HepG2 (cell line): ENCODE results near the gene GALNT10. TPM values are rescaled to one million over a fixed set of nuclear protein-coding genes. Genes with fewer than 3 reads are reported as not detected.

ENCODE experiments used
- JUN ChIP-seq: sonication (generic); formaldehyde crosslinking; IDR thresholded peaks from 2 replicates; pipeline ENCODE4 v1.4.0; 2020; ENCODE audit warnings: mild to moderate bottlenecking, missing genetic modification reagents
- KMT2B ChIP-seq: IDR thresholded peaks from 2 replicates; pipeline ENCODE4 v1.6.1; 2016; ENCODE audit warnings: missing genetic modification reagents, missing compliant biosample characterization
- PITX1 ChIP-seq: sonication (generic); formaldehyde crosslinking; IDR thresholded peaks from 2 replicates; pipeline ENCODE4 v1.5.1; 2020; ENCODE audit warnings: mild to moderate bottlenecking, missing genetic modification reagents
- SMARCC2 ChIP-seq: fragments of 450-650 bp; IDR thresholded peaks from 2 replicates; pipeline ENCODE4 v1.6.1; 2017; ENCODE audit warnings: antibody characterized with exemption, mild to moderate bottlenecking
- ZNF207 ChIP-seq: fragments of 450-650 bp; IDR thresholded peaks from 2 replicates; pipeline ENCODE4 v1.6.1; 2016; ENCODE audit warnings: antibody characterized with exemption, borderline replicate concordance
- ZNF670 ChIP-seq: sonication (generic); formaldehyde crosslinking; IDR thresholded peaks from 2 replicates; pipeline ENCODE4 v1.8.0; 2022; ENCODE audit warnings: mild to moderate bottlenecking, missing genetic modification reagents, borderline replicate concordance
- ZNF776 ChIP-seq: sonication (generic); formaldehyde crosslinking; IDR thresholded peaks from 2 replicates; pipeline ENCODE4 v1.4.0; 2020; ENCODE audit warnings: mild to moderate bottlenecking, missing genetic modification reagents
- polyA plus RNA-seq, 8 experiments: library from polyadenylated mRNA; depleted of rRNA in 3 of 8; stranded (reverse) in 7 of 8; unstranded in 1 of 8; fragments of >200 nt; fragmentation: Illumina TruSeq in 4 of 8; extraction: Trizol in 4 of 8; gene quantifications; 2 replicates each; pipeline versions ENCODE4 v1.2.1 to v1.2.3, GENCODE V29; 2011 to 2016; ENCODE audit warnings: low read depth in 4 of 8, missing spikeins in 1 of 8, mixed read lengths in 1 of 8; ENCODE audit not compliant: insufficient read depth in 1 of 8
- total RNA-seq, 5 experiments: library from RNA; depleted of rRNA; stranded (reverse); fragments of >200 nt; fragmentation: Illumina TruSeq; extraction: Trizol; gene quantifications; 2 replicates each; pipeline ENCODE4 v1.2.3, GENCODE V29; 2016; ENCODE audit warnings: low read depth in 1 of 5
- TF ChIP-seq, protein P1 (sequence below): sonication (generic); formaldehyde crosslinking; IDR thresholded peaks from 2 replicates; pipeline ENCODE4 v1.9.0; 2022; ENCODE audit warnings: low read depth, missing genetic modification reagents
- TF ChIP-seq, protein P2 (sequence below): sonication (generic); formaldehyde crosslinking; IDR thresholded peaks from 2 replicates; pipeline ENCODE4 v1.4.0; 2020; ENCODE audit warnings: mild to moderate bottlenecking, missing genetic modification reagents
- TF ChIP-seq, protein P3 (sequence below): sonication (generic); formaldehyde crosslinking; IDR thresholded peaks from 2 replicates; pipeline ENCODE4 v1.4.0; 2020; ENCODE audit warnings: missing genetic modification reagents, mild to moderate bottlenecking, borderline replicate concordance
- TF ChIP-seq, protein P4 (sequence below): sonication (generic); formaldehyde crosslinking; IDR thresholded peaks from 2 replicates; pipeline ENCODE4 v1.5.1; 2020; ENCODE audit warnings: mild to moderate bottlenecking, missing genetic modification reagents, moderate library complexity
- TF ChIP-seq, protein P5 (sequence below): sonication (generic); formaldehyde crosslinking; IDR thresholded peaks from 2 replicates; pipeline ENCODE4 v1.8.0; 2022; ENCODE audit warnings: low read depth, missing genetic modification reagents
- TF ChIP-seq, protein P6 (sequence below): sonication (generic); formaldehyde crosslinking; IDR thresholded peaks from 2 replicates; pipeline ENCODE4 v1.4.0; 2020; ENCODE audit warnings: missing genetic modification reagents, borderline replicate concordance

The GALNT10 gene
- total and polyA plus RNA-seq, 2 of the 13 experiments (the other 11 are each of a cell fraction or from before 2014, with no cell fraction given), result 8.1 to 11.2 TPM

DNA sequence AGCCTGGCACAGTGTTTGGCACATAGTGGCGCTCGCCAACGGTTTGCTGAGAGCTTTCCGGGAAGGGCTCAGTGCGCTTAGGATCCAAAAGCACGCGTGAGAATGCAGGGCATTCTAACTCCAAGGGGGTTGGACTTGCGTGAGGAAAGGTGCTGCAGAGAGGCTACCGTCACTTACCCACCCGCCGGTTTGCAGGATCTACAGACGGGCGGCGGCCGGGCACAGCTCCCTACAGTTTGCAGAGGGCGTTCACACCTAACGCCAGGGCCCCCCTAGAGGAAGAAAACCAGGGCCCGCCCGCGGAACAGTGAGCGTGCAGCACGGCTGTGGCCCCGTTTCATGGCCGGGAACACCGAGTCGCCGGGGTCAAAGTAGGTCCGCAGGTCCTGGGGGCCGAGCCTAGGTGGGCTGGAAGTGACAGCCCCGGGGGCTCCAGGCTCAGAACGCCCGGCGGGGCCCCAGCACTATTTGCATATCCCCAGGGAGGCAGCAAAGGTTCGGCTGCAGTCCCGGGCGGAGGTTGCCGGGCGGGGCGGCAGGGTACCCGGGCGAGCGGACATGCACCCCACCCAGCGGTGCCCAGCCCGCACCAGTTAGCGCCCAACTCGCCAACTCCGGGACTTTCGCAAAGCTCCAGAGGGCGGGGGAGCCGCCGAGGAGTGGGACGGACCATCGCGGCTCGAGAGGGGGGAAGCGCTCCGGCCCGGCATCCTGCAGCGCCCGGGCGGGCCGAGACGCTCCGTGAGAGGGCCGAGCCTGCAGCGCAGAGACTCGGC is 526 bp upstream of the GALNT10 start (continued):
- TF ChIP-seq, protein P1, sequence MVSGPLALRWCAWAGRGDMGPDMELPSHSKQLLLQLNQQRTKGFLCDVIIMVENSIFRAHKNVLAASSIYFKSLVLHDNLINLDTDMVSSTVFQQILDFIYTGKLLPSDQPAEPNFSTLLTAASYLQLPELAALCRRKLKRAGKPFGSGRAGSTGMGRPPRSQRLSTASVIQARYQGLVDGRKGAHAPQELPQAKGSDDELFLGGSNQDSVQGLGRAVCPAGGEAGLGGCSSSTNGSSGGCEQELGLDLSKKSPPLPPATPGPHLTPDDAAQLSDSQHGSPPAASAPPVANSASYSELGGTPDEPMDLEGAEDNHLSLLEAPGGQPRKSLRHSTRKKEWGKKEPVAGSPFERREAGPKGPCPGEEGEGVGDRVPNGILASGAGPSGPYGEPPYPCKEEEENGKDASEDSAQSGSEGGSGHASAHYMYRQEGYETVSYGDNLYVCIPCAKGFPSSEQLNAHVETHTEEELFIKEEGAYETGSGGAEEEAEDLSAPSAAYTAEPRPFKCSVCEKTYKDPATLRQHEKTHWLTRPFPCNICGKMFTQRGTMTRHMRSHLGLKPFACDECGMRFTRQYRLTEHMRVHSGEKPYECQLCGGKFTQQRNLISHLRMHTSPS (CRISPR knock-in tag), result peak; percentile 87
- TF ChIP-seq KMT2B (CRISPR knock-in tag), result peak; percentile 38; the same call in 1 of the 2 replicates
- TF ChIP-seq, protein P2, sequence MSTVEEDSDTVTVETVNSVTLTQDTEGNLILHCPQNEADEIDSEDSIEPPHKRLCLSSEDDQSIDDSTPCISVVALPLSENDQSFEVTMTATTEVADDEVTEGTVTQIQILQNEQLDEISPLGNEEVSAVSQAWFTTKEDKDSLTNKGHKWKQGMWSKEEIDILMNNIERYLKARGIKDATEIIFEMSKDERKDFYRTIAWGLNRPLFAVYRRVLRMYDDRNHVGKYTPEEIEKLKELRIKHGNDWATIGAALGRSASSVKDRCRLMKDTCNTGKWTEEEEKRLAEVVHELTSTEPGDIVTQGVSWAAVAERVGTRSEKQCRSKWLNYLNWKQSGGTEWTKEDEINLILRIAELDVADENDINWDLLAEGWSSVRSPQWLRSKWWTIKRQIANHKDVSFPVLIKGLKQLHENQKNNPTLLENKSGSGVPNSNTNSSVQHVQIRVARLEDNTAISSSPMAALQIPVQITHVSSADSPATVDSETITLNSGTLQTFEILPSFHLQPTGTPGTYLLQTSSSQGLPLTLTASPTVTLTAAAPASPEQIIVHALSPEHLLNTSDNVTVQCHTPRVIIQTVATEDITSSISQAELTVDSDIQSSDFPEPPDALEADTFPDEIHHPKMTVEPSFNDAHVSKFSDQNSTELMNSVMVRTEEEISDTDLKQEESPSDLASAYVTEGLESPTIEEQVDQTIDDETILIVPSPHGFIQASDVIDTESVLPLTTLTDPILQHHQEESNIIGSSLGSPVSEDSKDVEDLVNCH (CRISPR knock-in tag), result no peak
- TF ChIP-seq, protein P3, sequence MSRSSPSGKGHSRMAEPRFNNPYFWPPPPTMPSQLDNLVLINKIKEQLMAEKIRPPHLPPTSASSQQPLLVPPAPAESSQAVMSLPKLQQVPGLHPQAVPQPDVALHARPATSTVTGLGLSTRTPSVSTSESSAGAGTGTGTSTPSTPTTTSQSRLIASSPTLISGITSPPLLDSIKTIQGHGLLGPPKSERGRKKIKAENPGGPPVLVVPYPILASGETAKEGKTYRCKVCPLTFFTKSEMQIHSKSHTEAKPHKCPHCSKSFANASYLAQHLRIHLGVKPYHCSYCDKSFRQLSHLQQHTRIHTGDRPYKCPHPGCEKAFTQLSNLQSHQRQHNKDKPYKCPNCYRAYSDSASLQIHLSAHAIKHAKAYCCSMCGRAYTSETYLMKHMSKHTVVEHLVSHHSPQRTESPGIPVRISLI (CRISPR knock-in tag), result no peak
- TF ChIP-seq JUN (CRISPR knock-in tag), result no peak
- TF ChIP-seq, protein P4, sequence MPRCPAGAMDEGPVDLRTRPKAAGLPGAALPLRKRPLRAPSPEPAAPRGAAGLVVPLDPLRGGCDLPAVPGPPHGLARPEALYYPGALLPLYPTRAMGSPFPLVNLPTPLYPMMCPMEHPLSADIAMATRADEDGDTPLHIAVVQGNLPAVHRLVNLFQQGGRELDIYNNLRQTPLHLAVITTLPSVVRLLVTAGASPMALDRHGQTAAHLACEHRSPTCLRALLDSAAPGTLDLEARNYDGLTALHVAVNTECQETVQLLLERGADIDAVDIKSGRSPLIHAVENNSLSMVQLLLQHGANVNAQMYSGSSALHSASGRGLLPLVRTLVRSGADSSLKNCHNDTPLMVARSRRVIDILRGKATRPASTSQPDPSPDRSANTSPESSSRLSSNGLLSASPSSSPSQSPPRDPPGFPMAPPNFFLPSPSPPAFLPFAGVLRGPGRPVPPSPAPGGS (CRISPR knock-in tag), result no peak
- no peak for TF ChIP-seq ZNF207
- TF ChIP-seq ZNF670, result no peak
- TF ChIP-seq PITX1 (CRISPR knock-in tag), result no peak
- TF ChIP-seq SMARCC2, result no peak
- TF ChIP-seq, protein P5, sequence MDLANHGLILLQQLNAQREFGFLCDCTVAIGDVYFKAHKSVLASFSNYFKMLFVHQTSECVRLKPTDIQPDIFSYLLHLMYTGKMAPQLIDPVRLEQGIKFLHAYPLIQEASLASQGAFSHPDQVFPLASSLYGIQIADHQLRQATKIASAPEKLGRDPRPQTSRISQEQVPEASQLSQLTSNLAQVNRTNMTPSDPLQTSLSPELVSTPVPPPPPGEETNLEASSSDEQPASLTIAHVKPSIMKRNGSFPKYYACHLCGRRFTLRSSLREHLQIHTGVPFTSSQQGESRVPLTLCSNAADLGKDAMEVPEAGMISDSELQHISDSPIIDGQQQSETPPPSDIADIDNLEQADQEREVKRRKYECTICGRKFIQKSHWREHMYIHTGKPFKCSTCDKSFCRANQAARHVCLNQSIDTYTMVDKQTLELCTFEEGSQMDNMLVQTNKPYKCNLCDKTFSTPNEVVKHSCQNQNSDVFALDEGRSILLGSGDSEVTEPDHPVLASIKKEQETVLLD (CRISPR knock-in tag), result no peak
- TF ChIP-seq ZNF776 (CRISPR knock-in tag), result no peak
- TF ChIP-seq, protein P6, sequence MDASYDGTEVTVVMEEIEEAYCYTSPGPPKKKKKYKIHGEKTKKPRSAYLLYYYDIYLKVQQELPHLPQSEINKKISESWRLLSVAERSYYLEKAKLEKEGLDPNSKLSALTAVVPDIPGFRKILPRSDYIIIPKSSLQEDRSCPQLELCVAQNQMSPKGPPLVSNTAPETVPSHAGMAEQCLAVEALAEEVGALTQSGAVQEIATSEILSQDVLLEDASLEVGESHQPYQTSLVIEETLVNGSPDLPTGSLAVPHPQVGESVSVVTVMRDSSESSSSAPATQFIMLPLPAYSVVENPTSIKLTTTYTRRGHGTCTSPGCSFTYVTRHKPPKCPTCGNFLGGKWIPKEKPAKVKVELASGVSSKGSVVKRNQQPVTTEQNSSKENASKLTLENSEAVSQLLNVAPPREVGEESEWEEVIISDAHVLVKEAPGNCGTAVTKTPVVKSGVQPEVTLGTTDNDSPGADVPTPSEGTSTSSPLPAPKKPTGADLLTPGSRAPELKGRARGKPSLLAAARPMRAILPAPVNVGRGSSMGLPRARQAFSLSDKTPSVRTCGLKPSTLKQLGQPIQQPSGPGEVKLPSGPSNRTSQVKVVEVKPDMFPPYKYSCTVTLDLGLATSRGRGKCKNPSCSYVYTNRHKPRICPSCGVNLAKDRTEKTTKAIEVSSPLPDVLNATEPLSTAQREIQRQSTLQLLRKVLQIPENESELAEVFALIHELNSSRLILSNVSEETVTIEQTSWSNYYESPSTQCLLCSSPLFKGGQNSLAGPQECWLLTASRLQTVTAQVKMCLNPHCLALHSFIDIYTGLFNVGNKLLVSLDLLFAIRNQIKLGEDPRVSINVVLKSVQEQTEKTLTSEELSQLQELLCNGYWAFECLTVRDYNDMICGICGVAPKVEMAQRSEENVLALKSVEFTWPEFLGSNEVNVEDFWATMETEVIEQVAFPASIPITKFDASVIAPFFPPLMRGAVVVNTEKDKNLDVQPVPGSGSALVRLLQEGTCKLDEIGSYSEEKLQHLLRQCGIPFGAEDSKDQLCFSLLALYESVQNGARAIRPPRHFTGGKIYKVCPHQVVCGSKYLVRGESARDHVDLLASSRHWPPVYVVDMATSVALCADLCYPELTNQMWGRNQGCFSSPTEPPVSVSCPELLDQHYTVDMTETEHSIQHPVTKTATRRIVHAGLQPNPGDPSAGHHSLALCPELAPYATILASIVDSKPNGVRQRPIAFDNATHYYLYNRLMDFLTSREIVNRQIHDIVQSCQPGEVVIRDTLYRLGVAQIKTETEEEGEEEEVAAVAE (CRISPR knock-in tag), result no peak
